ENCODE measurements around the gene PROSER3.

GRCh38 chr19:35730326-35730725 is 27.6 kb upstream of the PROSER3 start:
- TF ChIP-seq CTCF (conservative IDR thresholded peaks at IDR 0.05 in 1 of 2, IDR thresholded peaks at IDR 0.05 in 1 of 2; ENCODE audit: low read depth in 1 of 2, low read length in 2 of 2) (no peak), EZH2 (IDR thresholded peaks at IDR 0.05; ENCODE audit: low read length, missing control alignments) (no peak)
